NB4 (cell line): ENCODE measurements around the gene TMEM178B.
"Not testable (repeated sequence)": the region's sequence is repeated elsewhere in the genome, so short reads cannot be mapped to it uniquely, and the experiment has no call there.

ENCODE experiments used
- DNase-seq: peaks from one replicate; pipeline ENCODE4 v3.0.0; 2010; ENCODE audit warnings: low read depth
- H3K4me3 ChIP-seq: one replicate; pipeline ENCODE4 v1.5.1; 2011; ENCODE audit warnings: mild to moderate bottlenecking, low read depth, low read length, moderate library complexity
- CTCF ChIP-seq: IDR thresholded peaks from one replicate; pipeline ENCODE4 v1.5.1; 2012; ENCODE audit warnings: low read depth, low read length
- MAX ChIP-seq: IDR thresholded peaks from 2 replicates; pipeline ENCODE4 v1.6.1; 2011; ENCODE audit warnings: low read depth, low read length
- MYC ChIP-seq: IDR thresholded peaks from 2 replicates; pipeline ENCODE4 v1.6.1; 2011; ENCODE audit warnings: low read depth, low read length
- POLR2A ChIP-seq: IDR thresholded peaks from 2 replicates; pipeline ENCODE4 v1.6.1; 2011; ENCODE audit warnings: mild to moderate bottlenecking; ENCODE audit not compliant: insufficient read length; ENCODE audit errors: extremely low read depth

The TMEM178B gene

GRCh38 chr7:141073641-141074161 lies at the start of gene TMEM178B:
Gene TMEM178B (plus strand): TSS chr7:141074064.
- no peak within 1 kb of the TSS for H3K4me3 ChIP-seq
- TF ChIP-seq MYC: no peak
- no peak for TF ChIP-seq CTCF
- no peak for TF ChIP-seq MAX
- TF ChIP-seq POLR2A: no peak

GRCh38 chr7:141024668-141025067 lies 49.2 kb upstream of the TMEM178B start:
- TF ChIP-seq MYC (no peak), CTCF (no peak), MAX (no peak), POLR2A (no peak)
- DNase-seq: no peak
- no peak overlapping the region for H3K4me3 ChIP-seq

More at GRCh38 chr7:141073641-141074161, at the start of gene TMEM178B:
- no peak for DNase-seq

- no peak overlapping the region for H3K4me3 ChIP-seq
- TF ChIP-seq POLR2A (no peak), MAX (no peak), MYC (no peak), CTCF (no peak)
- DNase-seq: no peak
These were observed 46.8 kb upstream of the TMEM178B start for GRCh38 chr7:141027043-141027442.

GRCh38 chr7:141028767-141029166 lies 45.1 kb upstream of the TMEM178B start:
- no peak for DNase-seq
- no peak overlapping the region for H3K4me3 ChIP-seq
- no peak for TF ChIP-seq MYC
- TF ChIP-seq MAX: no peak
- TF ChIP-seq CTCF: no peak
- no peak for TF ChIP-seq POLR2A

GRCh38 chr7:141032539-141033323 lies 41.1 kb upstream of the TMEM178B start:
- H3K4me3 ChIP-seq, DNase-seq: not testable (repeated sequence)

GRCh38 chr7:141038100-141038499 lies 35.8 kb upstream of the TMEM178B start:
- H3K4me3 ChIP-seq, DNase-seq: not testable (repeated sequence)

- no peak overlapping the region for H3K4me3 ChIP-seq
- DNase-seq: no peak
- TF ChIP-seq MYC (no peak), POLR2A (no peak), CTCF (no peak), MAX (no peak)
These were observed 34.5 kb upstream of the TMEM178B start for GRCh38 chr7:141039376-141039775.
